Cardiac septum (tissue), 1 donor: Measurements from ENCODE around the gene NELFB. TPM values are rescaled to one million over a fixed set of nuclear protein-coding genes. Genes with fewer than 3 reads are reported as not detected.

Experiments
- DNase-seq: peaks from one replicate; pipeline ENCODE4 v3.0.0-alpha.2; 2020; ENCODE audit warnings: low spot score
- intact Hi-C: fragments of 100-400 bp; cut with DNase I; formaldehyde crosslinking; loops from one replicate; pipeline ENCODE4 v1.14.0; 2022
- total RNA-seq: library from RNA; stranded (reverse); fragmentation: NEBNext Ultra II Directional; extraction: Animal tissue kit (Norgen Biotek cat#: 25700); gene quantifications from one replicate; pipeline ENCODE4 v1.2.1, GENCODE V29; 2021
- donor health status: DM: no; HTN: no; CAD: no.

NELFB gene
- total RNA-seq, 1 donor from 2014 or later, result 37.2 TPM

DNA sequence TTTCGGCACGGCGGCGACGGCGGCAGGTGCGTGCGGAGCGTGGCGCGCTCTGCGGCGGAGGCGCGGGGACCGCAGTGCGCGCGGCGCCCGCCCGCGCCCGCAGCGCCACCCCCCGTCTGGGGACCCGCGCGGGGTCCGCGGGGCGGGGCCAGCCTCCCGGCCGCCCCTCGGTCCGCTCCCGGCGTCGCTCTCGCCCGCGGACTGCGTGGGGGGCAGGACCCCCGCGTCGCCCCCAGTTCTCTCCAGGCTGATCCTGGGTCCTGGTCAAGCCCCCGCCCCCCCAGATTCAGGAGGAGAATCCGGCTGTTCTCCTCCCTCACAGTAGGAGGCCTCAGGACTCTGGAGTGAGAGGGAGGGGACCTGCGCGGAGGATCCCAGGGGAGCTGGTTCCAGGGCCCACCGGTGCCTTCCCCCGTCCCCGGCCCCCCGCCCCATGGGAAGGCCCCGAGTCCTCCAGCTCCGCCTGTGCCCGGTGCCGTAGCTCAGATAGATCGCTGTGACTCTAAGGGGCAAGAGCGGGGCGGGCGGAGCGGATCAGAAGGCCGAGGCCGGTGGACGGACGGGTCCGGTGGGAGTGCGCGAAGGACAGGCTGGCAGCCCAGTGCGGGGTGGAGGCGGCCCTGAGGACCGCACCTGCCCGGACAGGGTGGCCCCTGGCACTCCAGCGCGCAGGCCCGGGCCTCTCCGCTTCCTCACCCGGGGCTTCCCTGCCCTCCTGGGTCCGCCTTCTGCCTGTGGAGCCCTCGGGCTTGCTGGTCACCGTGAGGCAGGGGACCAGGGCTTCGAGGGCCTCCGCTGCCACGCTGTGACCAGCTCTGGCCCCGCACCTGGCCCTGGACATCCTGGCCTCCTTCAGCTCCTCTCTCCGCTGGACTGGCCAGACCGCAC is 32.7 kb upstream of the NELFB start, which contains the start of gene RNF208:
Gene RNF208 (minus strand): TSS at position 51 of the 888 bp plus-strand sequence. CDS start 1,028 bp downstream, outside the sequence.
- DNase-seq, result no peak
- intact Hi-C loops, result loop anchor here (1.0 to 2.0 kb wide), 3 partner anchors 22 to 34 kb away; partner anchors contain the start of genes ANAPC2, NELFB, SSNA1 and TPRN

DNA sequence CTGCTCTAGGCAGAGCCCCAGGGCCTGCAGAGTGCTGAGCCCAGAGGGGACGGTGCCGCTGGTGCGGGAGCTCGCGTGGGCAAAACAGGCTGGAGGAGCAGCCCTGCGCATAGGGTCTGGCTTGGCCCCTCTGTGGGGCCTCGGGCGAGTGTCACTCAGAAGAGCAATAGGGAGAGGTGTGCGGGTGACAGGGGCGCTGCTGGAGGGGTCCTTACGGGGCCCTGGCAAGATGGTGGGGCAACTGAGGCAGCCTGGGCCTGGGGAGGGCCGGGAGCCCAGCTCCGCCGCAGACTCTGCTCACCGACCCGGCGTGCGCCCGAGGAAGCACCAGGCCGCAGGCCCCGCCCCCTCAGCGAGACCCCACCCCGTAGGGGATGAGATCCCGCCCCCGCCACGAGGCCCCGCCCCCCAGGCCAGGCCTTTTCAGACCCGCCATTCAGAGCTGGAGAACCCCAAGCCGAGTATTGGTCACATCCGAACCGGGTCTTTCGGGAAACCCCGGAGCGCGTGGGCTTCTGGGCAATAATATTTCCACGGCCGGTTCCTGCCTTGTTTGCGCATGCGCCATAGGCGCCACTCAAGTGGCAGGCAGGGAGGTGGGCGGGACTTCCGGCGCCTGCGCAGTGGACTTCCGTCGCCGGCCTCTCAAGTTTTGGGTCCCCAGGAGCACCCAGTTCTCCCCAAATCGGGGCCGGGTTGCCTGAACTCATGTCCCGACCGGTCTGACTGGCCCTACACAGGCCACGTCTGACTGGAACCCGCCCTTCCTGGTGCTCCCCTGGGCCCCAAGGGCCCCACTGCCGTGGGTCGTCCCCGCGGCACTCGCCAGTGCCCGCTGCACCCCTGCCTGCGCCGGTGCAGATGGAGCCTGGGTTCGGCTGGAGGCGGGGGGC is 31.8 kb upstream of the NELFB start:
- DNase-seq, result peak; percentile 97
- intact Hi-C loops, result loop anchor here (1.0 to 2.0 kb wide), 3 partner anchors 23 to 35 kb away; partner anchors contain the start of genes ANAPC2, NELFB, SSNA1 and TPRN

DNA sequence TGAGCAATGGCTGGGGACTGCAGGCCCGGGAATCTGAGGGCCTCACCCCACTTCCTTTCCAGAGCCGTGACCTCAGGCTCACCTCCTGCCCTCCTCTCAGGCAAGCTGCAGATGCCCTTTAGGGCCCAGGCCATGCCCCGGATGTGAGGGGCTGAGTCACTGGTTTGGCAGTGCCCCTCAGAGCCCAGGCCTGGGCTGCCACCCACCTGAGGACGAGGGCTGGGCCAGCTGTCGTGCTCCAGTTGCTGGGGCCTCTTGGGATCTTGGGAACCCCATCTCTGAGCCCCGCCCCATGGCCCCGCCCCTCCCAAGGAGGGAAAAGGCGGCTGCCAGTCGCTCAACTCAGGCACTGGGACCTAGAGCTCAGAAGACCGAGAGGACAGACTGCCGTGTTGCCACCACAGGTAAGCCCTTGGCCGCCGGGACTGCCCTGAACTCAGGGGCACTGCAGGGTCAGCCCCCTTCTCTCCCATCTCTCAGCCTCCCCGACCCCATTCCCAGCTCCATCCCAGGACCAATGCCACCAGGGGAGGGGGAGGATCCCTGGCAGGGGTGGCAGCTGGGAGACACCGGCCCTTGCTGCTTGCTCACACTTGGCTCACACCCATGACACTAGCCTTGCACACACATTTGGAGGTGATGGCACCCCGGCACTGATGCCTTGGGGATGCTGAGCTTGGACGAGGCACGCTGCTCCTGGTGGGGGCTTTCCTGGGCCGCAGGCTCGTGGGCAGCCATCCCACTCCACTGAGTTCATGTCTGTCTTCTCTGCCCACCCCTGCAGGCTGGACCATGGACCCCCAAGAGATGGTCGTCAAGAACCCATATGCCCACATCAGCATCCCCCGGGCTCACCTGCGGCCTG is 30.1 kb upstream of the NELFB start, which contains the start of gene CYSRT1:
Gene CYSRT1 (plus strand): TSS at position 345 of the 865 bp plus-strand sequence. CDS start 448 bp downstream, at position 793.
- intact Hi-C loops, result loop anchor here (2.0 kb wide), 1 partner anchor 14 kb away; no protein-coding TSS in a partner anchor
- DNase-seq, result peak; percentile 72

DNA sequence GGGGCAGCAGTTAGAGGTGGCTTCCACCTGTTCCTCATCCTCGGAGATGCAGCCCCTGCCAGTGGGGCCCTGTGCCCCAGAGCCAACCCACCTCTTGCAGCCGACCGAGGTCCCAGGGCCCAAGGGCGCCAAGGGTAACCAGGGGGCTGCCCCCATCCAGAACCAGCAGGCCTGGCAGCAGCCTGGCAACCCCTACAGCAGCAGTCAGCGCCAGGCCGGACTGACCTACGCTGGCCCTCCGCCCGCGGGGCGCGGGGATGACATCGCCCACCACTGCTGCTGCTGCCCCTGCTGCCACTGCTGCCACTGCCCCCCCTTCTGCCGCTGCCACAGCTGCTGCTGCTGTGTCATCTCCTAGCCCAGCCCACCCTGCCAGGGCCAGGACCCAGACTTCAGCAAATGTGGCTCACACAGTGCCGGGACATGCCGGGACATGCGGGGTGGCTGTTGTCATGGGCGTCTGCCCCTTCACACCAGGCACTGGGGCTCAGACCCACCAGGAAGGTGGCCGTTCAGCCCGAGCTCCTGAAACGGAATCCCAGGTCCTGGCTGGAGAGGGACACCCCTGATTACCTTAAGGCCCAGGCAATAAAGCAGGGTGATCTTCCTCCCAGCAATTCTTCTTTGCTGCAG is 29.3 kb upstream of the NELFB start:
- intact Hi-C loops, result loop anchor here (2.0 kb wide), 1 partner anchor 13 kb away; no protein-coding TSS in a partner anchor

DNA sequence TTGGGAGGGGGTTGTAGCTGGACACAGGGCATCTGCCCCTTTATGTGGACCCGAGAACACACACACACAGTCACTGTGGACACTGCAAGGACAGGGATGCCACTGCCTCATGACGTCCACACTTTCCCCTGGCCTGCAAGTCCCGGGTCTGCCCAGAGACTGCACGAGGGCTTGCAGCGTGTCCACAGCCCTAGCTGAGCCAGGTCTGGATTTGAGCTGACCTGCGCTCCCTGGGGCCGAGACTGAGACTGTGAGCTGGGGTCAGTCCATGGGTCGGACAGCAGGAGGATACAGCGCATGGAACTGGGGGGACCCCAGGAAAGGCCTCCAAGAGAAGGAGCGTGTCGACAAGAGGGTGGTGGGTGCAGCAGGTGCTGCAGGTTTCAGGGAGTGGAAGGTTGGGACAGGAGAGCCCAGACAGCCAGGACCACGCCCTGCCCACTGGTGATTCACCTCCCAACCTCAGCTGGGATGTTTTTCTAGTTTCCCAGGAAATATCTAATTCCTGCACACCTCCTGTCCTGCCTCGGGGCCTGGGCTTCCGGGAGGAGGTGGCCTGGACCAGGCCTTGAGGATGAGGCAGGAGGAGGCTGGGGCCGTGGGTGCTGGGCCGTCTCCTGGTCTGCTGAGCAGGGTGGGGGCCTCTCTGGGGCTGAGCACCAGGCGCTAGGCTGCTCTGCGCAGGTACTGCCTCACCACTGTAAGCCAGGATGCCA is 28.6 kb upstream of the NELFB start:
- DNase-seq, result no peak
- intact Hi-C loops, result loop anchor here (1.0 kb wide), 1 partner anchor 105 kb away; no protein-coding TSS in a partner anchor

More for the DNA sequence above, 29.3 kb upstream of the NELFB start:
- DNase-seq, result no peak

DNA sequence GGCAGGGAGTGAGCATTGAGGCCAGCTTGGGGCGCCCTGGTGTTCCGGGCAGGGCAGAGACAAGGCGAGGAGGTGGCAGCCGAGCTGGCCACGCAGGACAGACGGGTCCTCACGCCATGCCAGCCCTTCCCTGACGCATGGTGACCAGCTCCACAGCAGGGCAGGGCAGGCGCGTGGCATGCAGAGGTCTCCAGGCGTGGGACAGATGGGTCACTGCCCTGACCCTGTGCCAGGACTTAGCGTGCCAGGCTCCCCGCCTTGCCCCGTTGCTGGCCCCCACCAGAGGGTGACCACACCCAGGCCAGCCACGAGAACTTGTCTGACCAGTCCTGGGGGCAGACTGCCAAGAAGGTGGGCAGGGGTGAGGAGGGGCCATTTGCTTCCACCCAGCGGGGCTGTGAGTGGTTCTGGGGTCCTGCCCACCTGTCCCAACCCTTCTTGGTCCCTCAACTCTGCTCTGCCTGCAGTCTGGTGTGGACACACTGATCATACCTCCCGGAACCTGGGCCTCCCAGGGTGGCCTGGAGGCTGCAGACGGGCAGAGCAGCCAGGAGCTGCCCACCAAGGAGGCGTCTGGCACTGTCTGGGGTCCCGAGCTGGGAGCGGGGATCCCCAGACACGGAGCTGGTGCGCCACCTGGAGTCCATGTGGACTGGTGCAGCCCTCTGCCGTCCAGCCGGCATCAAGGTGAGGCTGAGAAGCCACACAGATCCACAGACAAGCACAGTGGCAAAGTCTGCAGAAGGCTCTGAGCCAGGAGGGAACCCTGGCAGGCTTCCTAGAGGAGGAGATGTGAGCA is 27.9 kb upstream of the NELFB start, which contains the start of gene RNF224:
Gene RNF224 (plus strand): TSS at position 449 of the 799 bp plus-strand sequence. CDS start 834 bp downstream, outside the sequence.
- intact Hi-C loops, result loop anchor here (1.0 kb wide), 1 partner anchor 106 kb away; no protein-coding TSS in a partner anchor
- peak; percentile 90 for DNase-seq

DNA sequence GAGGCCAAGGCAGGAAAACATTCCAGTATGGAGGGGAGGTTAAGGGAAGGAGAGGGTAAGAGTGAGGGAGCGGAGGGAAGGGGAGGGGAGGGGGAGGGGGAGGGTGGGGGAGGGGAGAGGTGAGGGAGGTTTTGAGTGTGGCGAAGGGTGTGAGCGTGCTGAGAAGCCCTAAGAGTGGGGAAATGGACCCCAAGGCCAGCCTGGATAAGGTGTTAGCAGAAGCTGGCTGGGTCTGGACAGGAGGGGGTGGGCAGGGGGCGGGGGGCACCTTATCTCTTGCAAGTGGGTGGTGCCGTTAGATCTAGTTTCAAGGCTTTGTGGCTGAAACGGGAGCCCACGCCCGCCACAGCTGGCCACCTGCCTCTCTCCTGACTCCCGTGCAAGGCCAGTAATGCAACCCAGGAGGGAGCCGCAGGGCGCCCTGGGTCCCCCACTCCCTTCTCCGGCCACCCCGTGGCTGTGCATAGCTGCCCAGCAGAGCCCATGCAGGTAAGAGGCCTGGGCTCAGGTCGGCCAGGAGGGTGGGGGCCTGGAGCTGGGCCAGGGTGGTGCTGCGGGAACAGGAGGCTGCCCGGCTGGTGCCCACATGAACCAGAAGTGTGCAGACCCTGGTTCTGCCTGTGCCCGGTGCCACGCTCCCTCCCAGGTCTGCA is 27.1 kb upstream of the NELFB start:
- intact Hi-C loops, result loop anchor here (1.0 kb wide), 1 partner anchor 107 kb away; no protein-coding TSS in a partner anchor
- DNase-seq, result no peak

DNA sequence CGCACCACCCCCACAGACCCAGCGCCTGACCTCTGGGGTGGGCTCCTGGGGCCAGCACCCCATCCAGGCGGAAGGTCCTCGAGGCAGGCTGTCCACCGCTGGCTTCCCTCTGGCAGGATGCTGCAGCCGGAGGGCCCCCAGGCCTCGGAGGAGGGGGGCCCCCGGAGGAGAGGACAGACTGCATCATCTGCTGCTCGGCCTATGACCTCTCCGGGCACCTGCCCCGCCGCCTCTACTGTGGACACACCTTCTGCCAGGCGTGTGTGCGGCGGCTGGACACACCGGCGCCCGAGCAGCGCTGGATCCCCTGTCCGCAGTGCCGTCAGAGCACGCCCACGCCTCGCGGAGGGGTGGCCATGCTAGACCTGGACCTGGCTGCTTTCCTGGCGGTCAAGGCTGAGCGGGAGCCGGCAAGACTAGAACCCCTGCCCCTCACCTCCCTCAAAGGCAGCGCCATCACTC is 26.6 kb upstream of the NELFB start:
- intact Hi-C loops, result no loop called here

DNA sequence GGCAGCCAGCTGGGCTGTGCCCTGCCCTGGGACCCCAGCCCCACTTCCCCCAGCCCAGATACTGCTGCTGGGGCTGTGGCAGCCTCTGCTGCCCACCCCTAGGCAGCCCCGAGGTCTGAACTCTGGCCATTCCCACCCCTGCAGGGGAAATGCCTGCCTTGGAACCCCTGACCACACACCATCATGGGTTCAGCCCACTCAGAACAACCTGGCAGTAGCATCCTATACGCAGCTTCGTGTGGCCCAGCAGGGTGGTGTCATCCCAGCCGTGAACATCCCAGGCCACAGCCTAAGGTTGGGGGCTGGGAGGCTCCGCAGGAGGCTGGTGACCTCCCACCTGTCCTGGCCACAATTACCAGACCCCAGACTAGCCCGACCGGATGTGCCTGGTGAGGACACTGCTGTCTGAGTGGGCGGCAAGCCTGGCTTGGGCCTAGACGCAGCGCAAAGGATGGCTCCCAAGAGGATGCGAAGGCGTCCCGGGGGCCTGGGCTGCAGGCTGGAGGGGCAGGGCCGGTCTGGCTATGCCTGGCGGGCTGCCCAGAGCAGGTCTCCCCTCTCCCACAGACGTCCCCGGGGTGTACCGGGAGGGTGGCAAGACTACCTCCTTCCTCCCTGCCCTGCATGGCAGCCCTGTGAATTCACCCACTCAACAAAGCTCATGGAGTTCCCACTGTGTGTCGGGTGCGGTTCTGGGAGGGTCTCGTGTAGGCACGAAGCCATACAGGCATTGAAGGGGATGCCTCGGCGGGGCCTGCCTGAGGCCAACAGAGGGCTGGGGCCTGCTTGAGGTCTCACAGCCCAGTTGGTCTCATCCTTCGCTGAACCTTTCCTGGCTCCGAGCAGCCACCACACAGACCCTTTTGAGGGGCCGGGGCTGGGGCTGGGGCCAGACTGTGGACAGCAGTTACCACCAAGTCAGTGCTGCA is 25.9 kb upstream of the NELFB start:
- peak; percentile 71 for DNase-seq
- intact Hi-C loops, result no loop called here

More for the DNA sequence above, 26.6 kb upstream of the NELFB start:
- no peak for DNase-seq

DNA sequence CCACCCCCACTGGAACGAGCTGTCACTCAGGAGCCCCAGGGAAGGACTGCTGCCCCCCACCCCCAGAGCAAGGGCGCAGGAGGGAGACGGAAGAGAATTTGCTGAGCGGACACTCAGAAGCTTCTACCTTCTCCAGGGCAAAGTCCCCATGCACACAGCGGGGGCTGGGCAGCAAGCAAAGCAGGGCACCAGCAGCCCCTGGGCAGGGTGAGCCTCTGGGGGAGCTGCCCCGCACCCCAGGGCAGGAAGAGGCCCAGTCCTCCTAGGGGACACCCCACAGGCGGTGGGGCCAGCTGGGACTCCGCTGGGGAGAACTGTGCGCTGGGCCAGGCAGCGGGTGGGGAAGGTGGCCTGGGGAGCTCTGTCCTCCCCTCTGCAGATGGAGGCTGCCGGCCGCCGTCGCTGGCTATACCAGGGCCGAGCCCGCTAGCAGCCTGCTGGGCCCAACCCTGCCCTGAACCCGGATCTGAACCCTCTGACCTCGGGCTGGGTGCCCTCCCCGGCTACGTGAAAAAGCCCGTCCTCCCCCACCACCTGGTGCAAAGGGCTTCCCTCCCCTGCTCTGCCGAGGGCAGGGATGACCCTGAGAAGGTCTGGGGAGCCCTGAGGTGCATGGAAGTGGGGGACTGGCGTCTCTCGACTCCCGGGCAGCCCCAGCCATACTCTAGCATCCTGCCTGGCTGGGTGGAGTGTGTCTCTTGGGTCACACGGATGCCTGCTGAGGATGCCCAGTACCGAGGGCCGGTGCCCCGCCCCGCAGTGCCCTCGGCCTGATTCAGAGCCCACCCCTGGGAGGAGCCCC is 25.0 kb upstream of the NELFB start:
- DNase-seq, result no peak
- intact Hi-C loops, result no loop called here

DNA sequence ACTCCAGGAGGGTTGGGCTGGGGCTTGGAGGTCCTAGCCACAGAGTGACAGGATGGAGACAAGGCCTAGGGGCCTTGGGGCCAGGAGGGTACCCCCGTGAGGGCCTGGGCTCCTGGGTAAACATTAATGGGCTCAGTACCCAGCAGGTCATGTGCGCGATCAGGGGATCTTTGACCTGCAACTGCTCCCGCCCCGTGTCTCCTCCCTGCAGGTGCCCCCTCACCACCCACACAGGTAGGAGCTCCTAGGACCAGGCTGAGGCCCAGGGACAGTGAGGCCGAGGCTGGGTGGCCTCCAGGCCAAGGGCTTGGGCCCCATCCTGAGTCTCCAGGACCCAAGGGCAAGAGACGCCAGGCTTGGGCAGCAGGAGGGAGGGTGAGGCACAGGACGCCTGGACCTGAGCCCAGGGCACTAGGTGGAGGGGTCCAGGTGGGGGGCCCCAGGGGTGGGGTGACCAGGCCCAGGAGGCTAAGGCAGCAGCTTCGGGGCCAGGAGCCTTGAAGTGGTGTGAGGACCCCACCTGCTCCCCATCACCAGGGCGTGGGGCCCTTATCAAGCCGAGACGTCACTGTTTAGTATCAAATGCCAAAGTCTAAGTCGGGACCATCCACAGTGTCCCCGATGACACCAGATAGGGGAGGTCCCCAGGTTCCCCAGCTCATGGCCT is 24.3 kb upstream of the NELFB start, which contains the start of gene SLC34A3:
Gene SLC34A3 (plus strand): TSS at position 197 of the 667 bp plus-strand sequence. CDS start 802 bp downstream, outside the sequence.
- intact Hi-C loops, result no loop called here
- DNase-seq, result no peak

DNA sequence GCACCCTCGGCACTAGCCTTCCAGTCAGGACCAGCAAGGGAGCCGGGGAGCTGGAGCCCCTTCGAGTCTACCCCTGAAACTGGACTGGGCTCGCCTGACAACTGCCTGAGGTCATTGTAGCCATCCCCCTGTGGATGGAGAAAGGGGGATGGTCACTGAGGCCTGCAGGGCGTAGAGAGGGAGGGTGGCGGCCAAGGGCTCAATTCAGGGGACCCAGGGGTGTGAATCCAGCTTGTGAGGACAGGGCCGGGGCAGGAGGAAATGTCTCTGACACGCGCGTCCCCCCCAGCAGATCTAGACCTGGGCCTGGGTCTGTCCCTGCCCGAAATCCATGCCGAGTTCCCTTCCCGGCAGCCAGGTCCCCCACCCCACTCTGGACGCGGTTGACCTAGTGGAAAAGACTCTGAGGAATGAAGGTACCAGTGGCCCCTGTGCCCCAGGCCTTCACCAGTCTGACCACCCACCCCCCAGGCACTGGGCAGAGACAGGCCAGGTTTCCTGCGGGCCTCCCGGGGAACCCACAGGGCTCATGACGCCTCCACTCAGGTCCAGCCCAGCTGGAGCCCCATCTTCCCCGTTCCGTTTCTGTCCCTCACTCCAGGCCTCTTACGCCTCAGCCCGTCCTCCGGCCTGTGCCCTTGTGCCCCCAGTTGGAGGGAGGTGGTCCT is 23.6 kb upstream of the NELFB start:
- intact Hi-C loops, result no loop called here
- DNase-seq, result no peak

DNA sequence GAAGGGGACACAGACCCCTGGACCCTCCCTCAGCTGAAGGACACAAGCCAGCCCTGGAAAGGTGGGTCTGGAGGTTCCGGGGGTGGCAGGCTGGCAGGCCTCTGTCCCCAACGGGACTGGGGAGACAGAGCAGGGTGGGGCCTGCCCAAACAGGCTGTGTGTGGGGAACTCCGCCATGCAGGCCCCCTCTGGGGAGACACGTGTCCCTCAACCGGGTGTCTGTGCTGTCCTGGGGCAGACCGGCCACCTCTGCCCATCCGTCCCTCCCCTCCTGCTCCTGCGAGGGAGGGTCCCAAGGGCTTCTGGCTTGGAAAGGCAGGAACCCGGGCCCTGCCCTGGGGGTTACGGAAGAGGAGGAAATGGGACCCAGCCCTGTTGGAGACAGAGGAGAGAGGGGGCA is 23.0 kb upstream of the NELFB start:
- DNase-seq, result no peak
- intact Hi-C loops, result no loop called here
